Measurements from ENCODE around the gene UAP1. TPM values are rescaled to one million over a fixed set of nuclear protein-coding genes. Genes with fewer than 3 reads are reported as not detected.

Gene UAP1
- polyA plus RNA-seq, 1 donor from 2014 or later: 40.1 TPM

DNA sequence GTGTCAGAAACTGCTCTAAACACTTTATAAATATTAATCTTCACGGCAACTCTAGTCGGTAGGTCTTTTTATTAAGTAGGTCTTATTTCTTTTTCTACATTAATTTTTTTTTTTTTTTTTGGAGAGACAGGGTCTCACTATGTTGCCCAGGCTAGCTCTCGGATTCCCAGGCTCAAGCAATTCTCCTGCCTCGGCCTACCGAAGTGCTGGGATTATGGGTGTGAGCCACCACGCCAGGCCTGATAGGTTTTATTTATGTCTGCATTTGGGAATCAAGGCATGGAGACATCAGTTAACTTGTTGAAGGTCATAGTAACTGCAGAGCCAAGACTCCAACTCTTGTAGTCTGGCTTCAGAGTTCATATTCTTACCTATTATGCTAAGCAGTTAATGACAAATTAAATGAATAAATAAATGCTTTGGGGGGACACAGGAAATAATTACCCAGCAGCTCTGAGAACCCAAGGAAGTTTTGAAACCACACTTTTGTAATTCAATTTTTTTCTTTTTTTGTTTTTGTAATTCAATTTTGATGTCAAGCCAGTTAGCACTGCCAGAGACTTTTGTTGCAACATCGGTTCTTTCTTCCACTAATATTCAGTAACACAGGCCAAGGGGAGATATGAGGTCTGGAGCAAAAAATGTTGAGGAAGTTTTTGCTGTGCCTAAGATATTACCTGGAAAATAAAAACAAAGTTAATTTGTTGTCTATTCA lies 9.4 kb upstream of the UAP1 start:
- Histone ChIP-seq H3F3A (ENCODE audit: insufficient read depth, low read length, poor library complexity, severe bottlenecking) (no peaks in the 10 kb centered on the region), H4K20me1 (ENCODE audit: insufficient read depth) (no peaks in the 10 kb centered on the region), H3K4me3 (ENCODE audit: low read length) (no peak overlapping the region), H3K9me2 (ENCODE audit: insufficient read depth, low read length) (no peaks in the 10 kb centered on the region), H2AFZ (ENCODE audit: low read depth, low read length) (no peak overlapping the region), H3K27me3 (ENCODE audit: insufficient read depth, low read depth, low read length) (no peaks in the 10 kb centered on the region), H3K9me3 (ENCODE audit: low read length) (no peaks in the 10 kb centered on the region), H3K4me2 (ENCODE audit: low read length) (no peak overlapping the region), H3K36me3 (ENCODE audit: insufficient read depth, low read length) (no peaks in the 10 kb centered on the region), H3K27ac (ENCODE audit: low read length) (no peak overlapping the region), H3K9ac (ENCODE audit: low read length) (no peak overlapping the region), H3K79me2 (replicated peaks; ENCODE audit: insufficient read depth, low read length) (no peaks in the 10 kb centered on the region)
- TF ChIP-seq, protein P1, sequence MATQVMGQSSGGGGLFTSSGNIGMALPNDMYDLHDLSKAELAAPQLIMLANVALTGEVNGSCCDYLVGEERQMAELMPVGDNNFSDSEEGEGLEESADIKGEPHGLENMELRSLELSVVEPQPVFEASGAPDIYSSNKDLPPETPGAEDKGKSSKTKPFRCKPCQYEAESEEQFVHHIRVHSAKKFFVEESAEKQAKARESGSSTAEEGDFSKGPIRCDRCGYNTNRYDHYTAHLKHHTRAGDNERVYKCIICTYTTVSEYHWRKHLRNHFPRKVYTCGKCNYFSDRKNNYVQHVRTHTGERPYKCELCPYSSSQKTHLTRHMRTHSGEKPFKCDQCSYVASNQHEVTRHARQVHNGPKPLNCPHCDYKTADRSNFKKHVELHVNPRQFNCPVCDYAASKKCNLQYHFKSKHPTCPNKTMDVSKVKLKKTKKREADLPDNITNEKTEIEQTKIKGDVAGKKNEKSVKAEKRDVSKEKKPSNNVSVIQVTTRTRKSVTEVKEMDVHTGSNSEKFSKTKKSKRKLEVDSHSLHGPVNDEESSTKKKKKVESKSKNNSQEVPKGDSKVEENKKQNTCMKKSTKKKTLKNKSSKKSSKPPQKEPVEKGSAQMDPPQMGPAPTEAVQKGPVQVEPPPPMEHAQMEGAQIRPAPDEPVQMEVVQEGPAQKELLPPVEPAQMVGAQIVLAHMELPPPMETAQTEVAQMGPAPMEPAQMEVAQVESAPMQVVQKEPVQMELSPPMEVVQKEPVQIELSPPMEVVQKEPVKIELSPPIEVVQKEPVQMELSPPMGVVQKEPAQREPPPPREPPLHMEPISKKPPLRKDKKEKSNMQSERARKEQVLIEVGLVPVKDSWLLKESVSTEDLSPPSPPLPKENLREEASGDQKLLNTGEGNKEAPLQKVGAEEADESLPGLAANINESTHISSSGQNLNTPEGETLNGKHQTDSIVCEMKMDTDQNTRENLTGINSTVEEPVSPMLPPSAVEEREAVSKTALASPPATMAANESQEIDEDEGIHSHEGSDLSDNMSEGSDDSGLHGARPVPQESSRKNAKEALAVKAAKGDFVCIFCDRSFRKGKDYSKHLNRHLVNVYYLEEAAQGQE (IDR thresholded peaks at IDR 0.05; ENCODE audit: borderline replicate concordance): no peak
- TF ChIP-seq EZH2 (IDR thresholded peaks at IDR 0.05; ENCODE audit: borderline replicate concordance, insufficient read depth, low read length, poor library complexity, severe bottlenecking) (no peak), SMC3 (conservative IDR thresholded peaks at IDR 0.05; ENCODE audit: poor library complexity) (no peak), MXI1 (conservative IDR thresholded peaks at IDR 0.05; ENCODE audit: poor library complexity, severe bottlenecking) (no peak), CTCF (IDR thresholded peaks at IDR 0.05; ENCODE audit: poor library complexity, severe bottlenecking) (no peak), POLR2AphosphoS5 (IDR thresholded peaks at IDR 0.05) (no peak), EP300 (conservative IDR thresholded peaks at IDR 0.05; ENCODE audit: poor library complexity, severe bottlenecking) (no peak)

DNA sequence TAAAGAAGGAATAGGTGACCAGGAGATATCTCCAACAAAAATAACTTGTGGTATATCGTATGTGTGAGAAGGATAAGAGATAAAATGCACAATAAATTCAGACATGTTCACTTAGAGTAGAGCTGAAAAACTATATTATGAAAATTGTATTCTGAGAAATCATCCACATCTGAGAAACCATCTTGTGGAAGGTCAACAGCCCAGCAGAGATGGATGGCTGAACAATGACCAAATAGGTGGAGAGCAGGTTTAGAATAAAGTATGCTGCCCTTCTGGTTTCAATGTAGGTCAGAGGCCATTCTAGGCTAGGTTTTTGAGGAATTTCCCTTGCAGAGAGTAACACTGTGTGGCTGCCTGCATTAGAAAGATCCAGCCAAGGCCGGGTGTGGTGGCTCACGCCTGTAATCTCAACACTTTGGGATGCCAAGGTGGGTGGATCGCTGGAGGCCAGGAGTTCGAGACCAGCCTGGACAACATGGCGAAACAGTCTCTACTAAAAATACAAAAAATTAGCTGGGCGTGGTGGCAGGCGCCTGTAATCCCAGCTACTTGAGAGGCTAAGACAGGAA lies 8.8 kb upstream of the UAP1 start:
- H3K79me2 ChIP-seq (replicated peaks; ENCODE audit: insufficient read depth, low read length): no peaks in the 10 kb centered on the region
- H3K9me2 ChIP-seq (ENCODE audit: insufficient read depth, low read length): no peaks in the 10 kb centered on the region
- H3K9ac ChIP-seq (ENCODE audit: low read length): no peak overlapping the region
- no peak overlapping the region for H3K4me2 ChIP-seq (ENCODE audit: low read length)
- no peak overlapping the region for H3K27ac ChIP-seq (ENCODE audit: low read length)
- H3K4me3 ChIP-seq (ENCODE audit: low read length): no peak overlapping the region
- no peak for TF ChIP-seq CTCF (IDR thresholded peaks at IDR 0.05; ENCODE audit: poor library complexity, severe bottlenecking)
- TF ChIP-seq POLR2AphosphoS5 (IDR thresholded peaks at IDR 0.05): no peak
- TF ChIP-seq EZH2 (IDR thresholded peaks at IDR 0.05; ENCODE audit: borderline replicate concordance, insufficient read depth, low read length, poor library complexity, severe bottlenecking): no peak
- TF ChIP-seq, protein P1 (IDR thresholded peaks at IDR 0.05; ENCODE audit: borderline replicate concordance): no peak
- no peaks in the 10 kb centered on the region for H3K27me3 ChIP-seq (ENCODE audit: insufficient read depth, low read depth, low read length)
- no peaks in the 10 kb centered on the region for H3K9me3 ChIP-seq (ENCODE audit: low read length)
- H4K20me1 ChIP-seq (ENCODE audit: insufficient read depth): no peaks in the 10 kb centered on the region
- no peaks in the 10 kb centered on the region for H3K36me3 ChIP-seq (ENCODE audit: insufficient read depth, low read length)
- H2AFZ ChIP-seq (ENCODE audit: low read depth, low read length): no peak overlapping the region
- no peaks in the 10 kb centered on the region for H3F3A ChIP-seq (ENCODE audit: insufficient read depth, low read length, poor library complexity, severe bottlenecking)
